GM23248 (cell line): ENCODE results near the gene COX5A. TPM values are rescaled to one million over a fixed set of nuclear protein-coding genes. Genes with fewer than 3 reads are reported as not detected.
A peak's percentile ranks its signal among the peaks of the same experiment; 100 is the strongest.

ENCODE experiments used
- DNase-seq: peaks from one replicate; pipeline ENCODE4 v3.0.0-alpha.2; 2015
- H2AFZ ChIP-seq: fragments of 200-600 bp; sonication (generic); 2 replicates; pipeline ENCODE4 v1.6.1; 2016; ENCODE audit warnings: antibody characterized with exemption
- H3F3A ChIP-seq: fragments of 200-600 bp; sonication (generic); 2 replicates; pipeline ENCODE4 v1.6.1; 2016; ENCODE audit warnings: mild to moderate bottlenecking, antibody characterized with exemption, mixed run types; ENCODE audit not compliant: insufficient read depth
- H3K27ac ChIP-seq: fragments of 200-600 bp; sonication (generic); 2 replicates; pipeline ENCODE4 v1.5.1; 2016; ENCODE audit warnings: mild to moderate bottlenecking
- H3K27me3 ChIP-seq: fragments of 200-600 bp; sonication (generic); replicated peaks from 2 replicates; pipeline ENCODE4 v1.6.1; 2016; ENCODE audit warnings: mild to moderate bottlenecking; ENCODE audit not compliant: insufficient read depth
- H3K36me3 ChIP-seq: fragments of 200-600 bp; sonication (generic); 2 replicates; pipeline ENCODE4 v1.6.1; 2016; ENCODE audit warnings: low read depth, mild to moderate bottlenecking
- H3K4me1 ChIP-seq: fragments of 200-600 bp; sonication (generic); 2 replicates; pipeline ENCODE4 v1.6.1; 2016; ENCODE audit warnings: mild to moderate bottlenecking; ENCODE audit not compliant: insufficient read depth
- H3K4me2 ChIP-seq: fragments of 200-600 bp; sonication (generic); one replicate; pipeline ENCODE4 v1.6.1; 2016; ENCODE audit warnings: mild to moderate bottlenecking; ENCODE audit not compliant: unreplicated experiment
- H3K4me3 ChIP-seq: fragments of 200-600 bp; sonication (generic); 2 replicates; pipeline ENCODE4 v1.5.1; 2016; ENCODE audit warnings: mild to moderate bottlenecking
- H3K79me2 ChIP-seq: fragments of 200-600 bp; sonication (generic); 2 replicates; pipeline ENCODE4 v1.6.1; 2016; ENCODE audit warnings: mild to moderate bottlenecking; ENCODE audit not compliant: insufficient read depth
- H3K9ac ChIP-seq: fragments of 200-600 bp; sonication (generic); 2 replicates; pipeline ENCODE4 v1.6.1; 2016; ENCODE audit warnings: mild to moderate bottlenecking
- H3K9me2 ChIP-seq: fragments of 200-600 bp; sonication (generic); 2 replicates; pipeline ENCODE4 v1.6.1; 2016; ENCODE audit warnings: mixed run types, mild to moderate bottlenecking, moderate library complexity; ENCODE audit not compliant: insufficient read depth
- H3K9me3 ChIP-seq: fragments of 200-600 bp; sonication (generic); one replicate; pipeline ENCODE4 v1.6.1; 2017; ENCODE audit warnings: low read depth
- H4K20me1 ChIP-seq: fragments of 200-600 bp; sonication (generic); 2 replicates; pipeline ENCODE4 v1.6.0; 2016; ENCODE audit not compliant: insufficient read depth
- EZH2 ChIP-seq: fragments of 200-600 bp; sonication (generic); IDR thresholded peaks from 2 replicates; pipeline ENCODE4 v1.6.1; 2018; ENCODE audit warnings: antibody characterized with exemption, mild to moderate bottlenecking; ENCODE audit not compliant: insufficient read depth, poor library complexity, severe bottlenecking
- EZH2phosphoT487 ChIP-seq: fragments of 200-600 bp; sonication (generic); IDR thresholded peaks from 2 replicates; pipeline ENCODE4 v1.6.1; 2018; ENCODE audit warnings: antibody characterized with exemption, moderate library complexity, mild to moderate bottlenecking, low read depth; ENCODE audit not compliant: insufficient read depth
- whole genome bisulfite sequencing, 2 experiments: methylation state at CpG; one replicate each; pipeline ENCODE4 v1.1.6; 2015 to 2017; ENCODE audit warnings: low lambda C conversion rate in 2 of 2, low coverage in 1 of 2; ENCODE audit errors: missing lambda C conversion rate in 2 of 2; 5-methylcytosine and 5-hydroxymethylcytosine counted together
- in situ Hi-C: fragments of 300-500 bp; cut with MboI; formaldehyde crosslinking; loops from 2 replicates; pipeline ENCODE4 v1.15.0; 2020
- polyA plus RNA-seq: library from polyadenylated mRNA; unstranded; fragments of >200 nt; fragmentation: Nextera tagmentation; extraction: Ambion mirVana; gene quantifications from 2 replicates; pipeline ENCODE4 v1.2.1, GENCODE V29; 2016
- total RNA-seq: library from RNA; depleted of rRNA; stranded (reverse); fragments of >200 nt; shearing (Covaris generic); gene quantifications from 2 replicates; pipeline ENCODE4 v1.2.3, GENCODE V29; 2014

The COX5A gene
- total and polyA plus RNA-seq, 2 experiments from 2014 or later: 48.2 to 321 TPM

DNA sequence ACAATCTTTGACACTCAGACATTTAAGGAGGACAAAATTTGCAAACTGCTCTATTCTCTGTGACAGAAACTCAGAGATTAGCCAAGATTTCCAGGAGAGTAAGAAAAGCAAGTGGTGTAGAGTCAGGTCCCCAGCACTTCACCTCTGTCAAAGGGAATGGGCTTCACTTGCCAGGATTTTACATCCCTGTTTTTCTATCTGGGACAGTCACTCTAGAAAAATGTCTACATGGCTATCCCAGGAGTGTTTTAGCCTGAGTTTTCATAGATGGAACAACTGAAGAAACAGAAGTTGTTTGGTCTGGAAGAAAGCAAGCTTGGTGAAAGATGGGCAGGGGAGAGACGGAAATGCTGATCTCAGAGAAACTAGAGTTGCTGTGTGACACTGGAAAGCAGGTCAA lies 34.2 kb downstream of the COX5A start:
- Histone ChIP-seq H4K20me1 (0 out of 2 replicates have a peak, but pooled peaks cover 6% of the 10 kb centered on the region), H3K79me2 (peaks cover 48% of the 10 kb centered on the region), H3K36me3 (peaks cover 28% of the 10 kb centered on the region), H3K4me1 (peaks cover 12% of the 10 kb centered on the region), H3K27ac (no peak overlapping the region), H3F3A (peaks cover 38% of the 10 kb centered on the region), H3K4me2 (no peak overlapping the region), H3K27me3 (no peaks in the 10 kb centered on the region), H2AFZ (no peak overlapping the region), H3K9ac (no peak overlapping the region), H3K9me3 (no peaks in the 10 kb centered on the region), H3K4me3 (no peak overlapping the region), H3K9me2 (no peaks in the 10 kb centered on the region)
- DNase-seq: peak; percentile 27
- in situ Hi-C loops: no loop called here
- TF ChIP-seq EZH2 (no peak), EZH2phosphoT487 (no peak)
- WGBS, 2 experiments: 93 to 100% methylated on average over 1 of the region's 1 CpG

DNA sequence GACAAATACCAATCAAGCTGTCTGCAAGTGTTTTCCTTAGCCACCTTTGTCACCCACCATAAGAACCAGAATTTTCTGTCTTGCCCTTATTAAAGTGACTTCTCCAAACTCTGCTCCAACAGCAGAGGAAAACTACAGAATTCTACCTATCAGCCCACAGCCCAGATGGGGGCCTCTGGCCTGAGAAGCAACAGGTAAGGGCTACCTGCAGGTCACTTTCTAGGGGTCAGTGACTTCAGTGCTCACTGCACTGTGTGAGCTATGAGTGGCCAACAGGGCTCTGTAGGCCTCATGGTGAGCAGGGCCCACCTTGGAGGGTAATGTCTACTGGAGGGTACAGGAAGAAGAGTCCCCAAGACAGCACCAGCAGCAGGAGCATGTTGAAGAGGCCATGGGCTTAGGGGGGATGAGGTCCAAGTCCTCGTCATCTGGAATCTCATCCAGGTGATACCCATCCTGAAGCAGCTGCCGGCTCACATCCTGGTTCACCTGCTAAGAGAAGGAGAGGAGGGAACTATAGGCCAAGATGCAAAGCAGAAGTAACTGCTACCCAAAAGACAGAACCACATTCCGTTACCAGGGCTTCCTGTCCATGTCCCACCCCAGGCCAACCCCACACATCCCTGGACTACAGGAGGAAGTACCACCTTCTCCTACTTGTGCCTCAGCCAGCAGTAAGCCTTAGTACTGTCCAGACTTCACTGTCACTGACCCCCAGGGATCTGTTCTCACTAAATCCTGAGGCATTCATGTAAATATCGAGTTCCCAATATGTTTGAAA lies 35.4 kb downstream of the COX5A start:
- TF ChIP-seq EZH2 (no peak), EZH2phosphoT487 (no peak)
- peaks cover 48% of the 10 kb centered on the region for H3K79me2 ChIP-seq

DNA sequence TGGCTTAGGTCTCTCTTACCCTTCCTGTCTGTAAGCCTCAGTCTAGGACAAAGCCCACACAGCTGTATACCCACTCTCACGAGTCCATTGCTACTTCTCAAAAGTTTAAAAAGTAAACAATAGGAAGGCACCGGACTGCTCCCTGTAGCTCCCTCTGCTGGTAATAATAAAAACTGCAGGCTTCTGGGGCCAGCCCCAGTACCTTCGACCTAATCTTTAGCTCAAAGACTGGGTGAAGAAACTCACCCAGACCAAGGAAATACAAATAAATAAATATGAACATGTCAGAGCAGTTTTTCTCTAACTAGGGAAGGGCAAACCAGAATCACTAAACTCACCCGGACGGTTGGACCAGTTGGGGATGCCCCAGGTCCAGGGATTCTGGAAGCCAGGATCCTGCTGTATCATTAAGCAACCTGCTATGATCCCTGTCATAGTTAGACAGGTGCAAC lies 36.2 kb downstream of the COX5A start:
- TF ChIP-seq EZH2 (no peak), EZH2phosphoT487 (no peak)
- Histone ChIP-seq H3K27ac (no peak overlapping the region), H3K9ac (peak overlapping the region; percentile 21; the same call in 1 of the 2 replicates)

More for the DNA sequence above, 35.4 kb downstream of the COX5A start:
- Histone ChIP-seq H3K4me1 (peaks cover 12% of the 10 kb centered on the region), H3K4me2 (no peak overlapping the region), H3K9me2 (no peaks in the 10 kb centered on the region), H4K20me1 (0 out of 2 replicates have a peak, but pooled peaks cover 6% of the 10 kb centered on the region), H3K27ac (no peak overlapping the region), H2AFZ (no peak overlapping the region), H3K4me3 (no peak overlapping the region), H3K27me3 (no peaks in the 10 kb centered on the region), H3K36me3 (peaks cover 28% of the 10 kb centered on the region), H3F3A (peaks cover 38% of the 10 kb centered on the region), H3K9ac (no peak overlapping the region), H3K9me3 (no peaks in the 10 kb centered on the region)
- in situ Hi-C loops: no loop called here
- WGBS, 2 experiments: 81 to 95% methylated on average over 4 of the region's 4 CpGs
- no peak for DNase-seq

DNA sequence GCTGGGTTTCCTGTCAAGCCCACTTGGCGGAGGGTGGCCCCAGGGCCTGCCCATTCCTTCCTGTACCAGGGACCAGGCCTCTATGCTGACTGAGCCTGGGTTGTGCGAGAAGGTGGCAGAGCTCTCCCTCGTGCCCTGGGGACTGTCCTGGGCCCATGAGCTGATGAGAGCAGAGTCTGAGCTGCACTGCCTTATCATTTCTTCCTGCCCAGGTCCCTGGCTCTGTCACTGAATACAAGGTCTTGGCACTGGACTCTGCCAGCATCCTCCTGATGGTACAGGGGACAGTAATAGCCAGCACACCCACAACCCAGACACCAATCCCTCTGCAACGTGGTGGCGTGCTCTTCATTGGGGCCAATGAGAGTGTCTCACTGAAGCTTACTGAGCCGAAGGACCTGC lies 40.6 kb downstream of the COX5A start:
- Histone ChIP-seq H4K20me1 (no peaks in the 10 kb centered on the region), H3K4me1 (no peaks in the 10 kb centered on the region), H3K4me2 (no peak overlapping the region), H3K27ac (no peak overlapping the region), H3F3A (peaks cover 22% of the 10 kb centered on the region), H3K4me3 (no peak overlapping the region), H3K9me2 (no peaks in the 10 kb centered on the region), H3K27me3 (no peaks in the 10 kb centered on the region), H2AFZ (no peak overlapping the region), H3K9ac (no peak overlapping the region), H3K36me3 (peaks cover 11% of the 10 kb centered on the region; the same call in 1 of the 2 replicates), H3K79me2 (peaks cover 10% of the 10 kb centered on the region), H3K9me3 (no peaks in the 10 kb centered on the region)
- no peak for TF ChIP-seq EZH2phosphoT487
- TF ChIP-seq EZH2: no peak
- 74 to 77% methylated on average over 5 to 6 of the region's 6 CpGs for WGBS, 2 experiments
- in situ Hi-C loops: no loop called here
- DNase-seq: no peak

More for the DNA sequence above, 36.2 kb downstream of the COX5A start:
- Histone ChIP-seq H3K9me3 (no peaks in the 10 kb centered on the region), H3K36me3 (peaks cover 28% of the 10 kb centered on the region), H3K9me2 (no peaks in the 10 kb centered on the region), H3K4me2 (no peak overlapping the region), H3K4me1 (peaks cover 12% of the 10 kb centered on the region), H4K20me1 (0 out of 2 replicates have a peak, but pooled peaks cover 6% of the 10 kb centered on the region), H3K4me3 (no peak overlapping the region), H2AFZ (no peak overlapping the region), H3F3A (peaks cover 38% of the 10 kb centered on the region), H3K79me2 (peaks cover 48% of the 10 kb centered on the region), H3K27me3 (no peaks in the 10 kb centered on the region)
- WGBS, 2 experiments: 4 to 7% methylated on average over 5 of the region's 5 CpGs
- in situ Hi-C loops: no loop called here
- peak; percentile 59 for DNase-seq
